Immature natural killer cell (primary cell): ENCODE results near the gene CNTN2. TPM values are rescaled to one million over a fixed set of nuclear protein-coding genes. Genes with fewer than 3 reads are reported as not detected.

ENCODE experiments used
- DNase-seq, 3 donors: peaks; one replicate each; pipeline ENCODE4 v3.0.0; 2022; ENCODE audit warnings: mixed read lengths in 1 of 3
- H3K27ac Mint-ChIP-seq, 6 donors: one replicate each; pipeline ENCODE4 v1.8.0; 2020; ENCODE audit warnings: mixed read lengths in 6 of 6, mild to moderate bottlenecking in 5 of 6, inconsistent platforms in 4 of 6, moderate library complexity in 3 of 6
- H3K27me3 Mint-ChIP-seq, 3 donors: one replicate each; pipeline ENCODE4 v1.8.0; 2020 to 2021; ENCODE audit warnings: low read depth in 3 of 3, mild to moderate bottlenecking in 3 of 3, mixed read lengths in 3 of 3, moderate library complexity in 3 of 3, inconsistent platforms in 1 of 3
- H3K36me3 Mint-ChIP-seq, 3 donors: one replicate each; pipeline ENCODE4 v1.8.0; 2020; ENCODE audit warnings: mixed read lengths in 3 of 3, inconsistent platforms in 2 of 3, mild to moderate bottlenecking in 2 of 3
- H3K4me1 Mint-ChIP-seq, 2 donors: one replicate each; pipeline ENCODE4 v1.8.0; 2020; ENCODE audit warnings: inconsistent platforms in 2 of 2, mild to moderate bottlenecking in 2 of 2, mixed read lengths in 2 of 2, moderate library complexity in 1 of 2
- H3K4me3 Mint-ChIP-seq, 5 donors: one replicate each; pipeline ENCODE4 v1.8.0; 2020; ENCODE audit warnings: mild to moderate bottlenecking in 5 of 5, mixed read lengths in 5 of 5, inconsistent platforms in 3 of 5, moderate library complexity in 3 of 5
- H3K9me3 Mint-ChIP-seq, 6 donors: one replicate each; pipeline ENCODE4 v1.8.0; 2020; ENCODE audit warnings: mild to moderate bottlenecking in 6 of 6, mixed read lengths in 6 of 6, inconsistent platforms in 4 of 6, moderate library complexity in 3 of 6
- polyA plus RNA-seq, 3 donors: library from polyadenylated mRNA; unstranded; fragments of 300-500 nt; fragmentation: Illumina TruSeq; gene quantifications; one replicate each; pipeline ENCODE4 v1.2.3, GENCODE V29; 2021

Gene CNTN2
- polyA plus RNA-seq, 3 donors from 2014 or later: not detected

- Mint-ChIP-seq H3K27ac (no peak overlapping the region), H3K4me3 (no peak overlapping the region), H3K36me3 (no peaks in the 10 kb centered on the region), H3K27me3 (no peaks in the 10 kb centered on the region), H3K4me1 (peaks cover 0 to 2% of the 10 kb centered on the region in 2 donors), H3K9me3 (no peaks in the 10 kb centered on the region)
- no peak for DNase-seq
Observed at GRCh38 chr1:205064741-205065316, 21.8 kb downstream of the CNTN2 start.

- no peak for DNase-seq
- H3K27me3 Mint-ChIP-seq: no peaks in the 10 kb centered on the region
- H3K4me3 Mint-ChIP-seq: no peak overlapping the region
- H3K36me3 Mint-ChIP-seq: no peaks in the 10 kb centered on the region
- peaks cover 0 to 2% of the 10 kb centered on the region in 2 donors for H3K4me1 Mint-ChIP-seq
- H3K9me3 Mint-ChIP-seq: no peaks in the 10 kb centered on the region
- no peak overlapping the region for H3K27ac Mint-ChIP-seq
Observed at GRCh38 chr1:205065666-205066065, 22.7 kb downstream of the CNTN2 start.

- H3K27ac Mint-ChIP-seq: no peak overlapping the region
- no peaks in the 10 kb centered on the region for H3K27me3 Mint-ChIP-seq
- no peak overlapping the region for H3K4me3 Mint-ChIP-seq
- H3K9me3 Mint-ChIP-seq: no peaks in the 10 kb centered on the region
- H3K4me1 Mint-ChIP-seq: peaks cover 0 to 2% of the 10 kb centered on the region in 2 donors
- no peak for DNase-seq
- no peaks in the 10 kb centered on the region for H3K36me3 Mint-ChIP-seq
Observed at GRCh38 chr1:205066141-205066818, 23.3 kb downstream of the CNTN2 start.

- no peaks in the 10 kb centered on the region for H3K9me3 Mint-ChIP-seq
- no peak overlapping the region for H3K27ac Mint-ChIP-seq
- H3K27me3 Mint-ChIP-seq: no peaks in the 10 kb centered on the region
- H3K4me1 Mint-ChIP-seq: no peaks in the 10 kb centered on the region
- H3K4me3 Mint-ChIP-seq: no peak overlapping the region
- H3K36me3 Mint-ChIP-seq: no peaks in the 10 kb centered on the region
- DNase-seq: no peak
Observed at GRCh38 chr1:205067031-205067430, 24.0 kb downstream of the CNTN2 start.

GRCh38 chr1:205068001-205068400 lies 25.0 kb downstream of the CNTN2 start:
- no peaks in the 10 kb centered on the region for H3K4me1 Mint-ChIP-seq
- no peaks in the 10 kb centered on the region for H3K27me3 Mint-ChIP-seq
- no peaks in the 10 kb centered on the region for H3K36me3 Mint-ChIP-seq
- no peak overlapping the region for H3K4me3 Mint-ChIP-seq
- DNase-seq: no peak
- no peaks in the 10 kb centered on the region for H3K9me3 Mint-ChIP-seq
- H3K27ac Mint-ChIP-seq: no peak overlapping the region

GRCh38 chr1:205068457-205069040 lies 25.5 kb downstream of the CNTN2 start:
- Mint-ChIP-seq H3K4me3 (no peak overlapping the region), H3K27me3 (no peaks in the 10 kb centered on the region), H3K36me3 (no peaks in the 10 kb centered on the region), H3K27ac (no peak overlapping the region), H3K9me3 (no peaks in the 10 kb centered on the region), H3K4me1 (no peaks in the 10 kb centered on the region)
- DNase-seq: no peak

- H3K36me3 Mint-ChIP-seq: no peaks in the 10 kb centered on the region
- DNase-seq: no peak
- no peaks in the 10 kb centered on the region for H3K4me1 Mint-ChIP-seq
- no peaks in the 10 kb centered on the region for H3K9me3 Mint-ChIP-seq
- no peaks in the 10 kb centered on the region for H3K27me3 Mint-ChIP-seq
- H3K27ac Mint-ChIP-seq: no peak overlapping the region
- no peak overlapping the region for H3K4me3 Mint-ChIP-seq
Observed at GRCh38 chr1:205069371-205070125, 26.5 kb downstream of the CNTN2 start.

- no peak for DNase-seq
- Mint-ChIP-seq H3K9me3 (no peaks in the 10 kb centered on the region), H3K27me3 (no peaks in the 10 kb centered on the region), H3K36me3 (no peaks in the 10 kb centered on the region), H3K27ac (no peak overlapping the region), H3K4me3 (no peak overlapping the region), H3K4me1 (no peaks in the 10 kb centered on the region)
Observed at GRCh38 chr1:205071028-205071409, 28.0 kb downstream of the CNTN2 start.

- Mint-ChIP-seq H3K27ac (no peak overlapping the region), H3K4me3 (no peak overlapping the region), H3K4me1 (no peaks in the 10 kb centered on the region), H3K36me3 (no peaks in the 10 kb centered on the region), H3K27me3 (no peaks in the 10 kb centered on the region), H3K9me3 (no peaks in the 10 kb centered on the region)
- no peak for DNase-seq
Observed at GRCh38 chr1:205071801-205072200, 28.8 kb downstream of the CNTN2 start.

- no peak for DNase-seq
- Mint-ChIP-seq H3K27ac (no peak overlapping the region), H3K4me1 (no peaks in the 10 kb centered on the region), H3K36me3 (no peaks in the 10 kb centered on the region), H3K4me3 (no peak overlapping the region), H3K27me3 (no peaks in the 10 kb centered on the region), H3K9me3 (no peaks in the 10 kb centered on the region)
Observed at GRCh38 chr1:205072286-205072685, 29.3 kb downstream of the CNTN2 start.

- Mint-ChIP-seq H3K4me1 (peaks cover under 1 to 6% of the 10 kb centered on the region in 2 donors), H3K27me3 (no peaks in the 10 kb centered on the region), H3K4me3 (no peak overlapping the region), H3K27ac (no peak overlapping the region), H3K36me3 (no peaks in the 10 kb centered on the region), H3K9me3 (no peaks in the 10 kb centered on the region)
- DNase-seq: no peak
Observed at GRCh38 chr1:205072881-205073280, 29.9 kb downstream of the CNTN2 start.

GRCh38 chr1:205073511-205073910 lies 30.5 kb downstream of the CNTN2 start:
- Mint-ChIP-seq H3K4me1 (peaks cover 4 to 11% of the 10 kb centered on the region in 2 donors), H3K27me3 (no peaks in the 10 kb centered on the region), H3K9me3 (no peaks in the 10 kb centered on the region), H3K36me3 (no peaks in the 10 kb centered on the region), H3K4me3 (no peak overlapping the region), H3K27ac (no peak overlapping the region)
- DNase-seq: no peak

GRCh38 chr1:205074084-205074483 lies 31.1 kb downstream of the CNTN2 start:
- no peak for DNase-seq
- H3K4me3 Mint-ChIP-seq: no peak overlapping the region
- H3K27me3 Mint-ChIP-seq: no peaks in the 10 kb centered on the region
- H3K4me1 Mint-ChIP-seq: peaks cover 4 to 11% of the 10 kb centered on the region in 2 donors
- no peaks in the 10 kb centered on the region for H3K9me3 Mint-ChIP-seq
- no peaks in the 10 kb centered on the region for H3K36me3 Mint-ChIP-seq
- H3K27ac Mint-ChIP-seq: no peak overlapping the region

- no peak overlapping the region for H3K4me3 Mint-ChIP-seq
- H3K4me1 Mint-ChIP-seq: peaks cover 4 to 11% of the 10 kb centered on the region in 2 donors
- no peak overlapping the region for H3K27ac Mint-ChIP-seq
- H3K9me3 Mint-ChIP-seq: no peaks in the 10 kb centered on the region
- no peak for DNase-seq
- H3K27me3 Mint-ChIP-seq: no peaks in the 10 kb centered on the region
- H3K36me3 Mint-ChIP-seq: no peaks in the 10 kb centered on the region
Observed at GRCh38 chr1:205074513-205074912, 31.5 kb downstream of the CNTN2 start.
